GM12873 (cell line): ENCODE data around the gene POLK.

Experiments used
- CTCF ChIP-seq: IDR thresholded peaks from 2 replicates; pipeline ENCODE4 v1.5.1; 2012; ENCODE audit warnings: low read depth, mild to moderate bottlenecking, moderate library complexity, low read length, control low read depth; ENCODE audit not compliant: insufficient read depth; ENCODE audit errors: missing control alignments

The POLK gene

GRCh38 chr5:75601567-75601966, 89.9 kb downstream of the POLK start:
- TF ChIP-seq CTCF: no peak

- TF ChIP-seq CTCF: no peak
These were observed 90.3 kb downstream of the POLK start for GRCh38 chr5:75601996-75602395.

- TF ChIP-seq CTCF: no peak
These were observed 91.7 kb downstream of the POLK start for GRCh38 chr5:75603371-75603770.

GRCh38 chr5:75603821-75604220, 92.1 kb downstream of the POLK start:
- no peak for TF ChIP-seq CTCF

- no peak for TF ChIP-seq CTCF
These were observed 97.2 kb downstream of the POLK start for GRCh38 chr5:75608870-75609269.

GRCh38 chr5:75610201-75610600, 98.5 kb downstream of the POLK start:
- TF ChIP-seq CTCF: no peak

GRCh38 chr5:75611311-75612225, 99.9 kb downstream of the POLK start, which contains the start of gene ANKDD1B:
Gene ANKDD1B (plus strand): TSS chr5:75611453. CDS start chr5:75611635, 182 bp downstream.
- no peak for TF ChIP-seq CTCF
